K562 (cell line): ENCODE measurements around the gene EIF2S2. TPM values are rescaled to one million over a fixed set of nuclear protein-coding genes. Genes with fewer than 3 reads are reported as not detected.

Source experiments
- microRNA-seq: library from miRNA; unstranded; fragments of <30 nt; microRNA quantifications from one replicate; pipeline ENCODE4, GENCODE V29; 2018; ENCODE audit warnings: borderline microRNAs expressed
- polyA plus RNA-seq, 8 experiments: library from polyadenylated mRNA; depleted of rRNA in 4 of 8; stranded (reverse) in 5 of 8; unstranded in 3 of 8; fragments of >200 nt; fragmentation: Nextera tagmentation in 2 of 8; fragmentation: Illumina TruSeq in 1 of 8; extraction: Ambion mirVana in 2 of 8; extraction: Trizol in 1 of 8; gene quantifications; 2 replicates each; pipeline versions ENCODE4 v1.2.1 to v1.2.3, GENCODE V29; 2011 to 2014; ENCODE audit warnings: inconsistent platforms in 1 of 8, missing spikeins in 1 of 8
- small RNA-seq: library from RNA; depleted of rRNA; stranded (forward); fragments of <200 nt; gene quantifications from one replicate; pipeline ENCODE3, GENCODE V24; 2014
- total RNA-seq, 7 experiments: library from RNA; depleted of rRNA in 6 of 7; stranded (reverse); fragments of >200 nt in 6 of 7; fragmentation: Illumina TruSeq in 2 of 7; extraction: Trizol in 2 of 7; gene quantifications; 2 replicates each; pipeline versions ENCODE4 v1.2.1 to v1.2.3, GENCODE V29; 2011 to 2021; ENCODE audit warnings: low replicate concordance in 1 of 7

The EIF2S2 gene
- total and polyA plus RNA-seq, 9 of the 15 experiments (the other 6 are each of a cell fraction or from before 2014, with no cell fraction given): 79.7 to 220 (median 154) TPM

Small RNA genes lying within 50 kb of the gene (microRNA-seq; reads per million reads assigned to microRNA genes)
- gene MIR4755: 0.55 reads per million

Small RNA genes lying within 50 kb of the gene (small RNA-seq; reads per million reads assigned to genes)
- gene MIR4755: 0.37 reads per million, percentile 6 among the genes with 10 or more reads in this experiment

Other genes starting within 250 kb of the EIF2S2 start
- 120 and 130 TPM in 2 replicates for gene RALY, start 118.3 kb downstream of the EIF2S2 start, total RNA-seq (2014; rRNA removed)
- gene RALY, start 118.3 kb downstream of the EIF2S2 start, total RNA-seq (2014; rRNA removed; fragmentation: Illumina TruSeq; extraction: Trizol): 66.0 and 71.2 TPM in 2 replicates
- 125 and 130 TPM in 2 replicates for gene RALY, start 118.3 kb downstream of the EIF2S2 start, total RNA-seq (2015; rRNA removed; fragmentation: Illumina TruSeq; extraction: Trizol)
- gene RALY, start 118.3 kb downstream of the EIF2S2 start, total RNA-seq (2021): 164 and 174 TPM in 2 replicates
- gene RALY, start 118.3 kb downstream of the EIF2S2 start, polyA plus RNA-seq (2011; rRNA removed): 121 and 130 TPM in 2 replicates
- gene RALY, start 118.3 kb downstream of the EIF2S2 start, polyA plus RNA-seq (2014; fragmentation: Illumina TruSeq; extraction: Trizol): 128 and 152 TPM in 2 replicates
- 1 to 10 TPM in 1 of 2 experiments, under 1 TPM in 1; 0.80 to 1.2 TPM for gene RALY, start 118.3 kb downstream of the EIF2S2 start, polyA plus RNA-seq (2014; fragmentation: Nextera tagmentation; extraction: Ambion mirVana)
- gene RALY, start 118.3 kb downstream of the EIF2S2 start, polyA plus RNA-seq (2014; rRNA removed): 207 and 219 TPM in 2 replicates
- gene ASIP, start 129.2 kb upstream of the EIF2S2 start, total RNA-seq (2014; rRNA removed): not detected in 2 replicates
- not detected in 2 replicates for gene ASIP, start 129.2 kb upstream of the EIF2S2 start, total RNA-seq (2014; rRNA removed; fragmentation: Illumina TruSeq; extraction: Trizol)
- gene ASIP, start 129.2 kb upstream of the EIF2S2 start, total RNA-seq (2015; rRNA removed; fragmentation: Illumina TruSeq; extraction: Trizol): not detected in 2 replicates
- not detected in 2 replicates for gene ASIP, start 129.2 kb upstream of the EIF2S2 start, total RNA-seq (2021)
- not detected in 2 replicates for gene ASIP, start 129.2 kb upstream of the EIF2S2 start, polyA plus RNA-seq (2011; rRNA removed)
- gene ASIP, start 129.2 kb upstream of the EIF2S2 start, polyA plus RNA-seq (2014; fragmentation: Illumina TruSeq; extraction: Trizol): not detected in 2 replicates
- not detected for gene ASIP, start 129.2 kb upstream of the EIF2S2 start, polyA plus RNA-seq (2014; fragmentation: Nextera tagmentation; extraction: Ambion mirVana)
- gene ASIP, start 129.2 kb upstream of the EIF2S2 start, polyA plus RNA-seq (2014; rRNA removed): not detected in 2 replicates
- 190 and 230 TPM in 2 replicates for gene AHCY, start 191.1 kb upstream of the EIF2S2 start, total RNA-seq (2014; rRNA removed)
- 118 and 136 TPM in 2 replicates for gene AHCY, start 191.1 kb upstream of the EIF2S2 start, total RNA-seq (2014; rRNA removed; fragmentation: Illumina TruSeq; extraction: Trizol)
- gene AHCY, start 191.1 kb upstream of the EIF2S2 start, total RNA-seq (2015; rRNA removed; fragmentation: Illumina TruSeq; extraction: Trizol): 186 and 187 TPM in 2 replicates
- 251 and 261 TPM in 2 replicates for gene AHCY, start 191.1 kb upstream of the EIF2S2 start, total RNA-seq (2021)
- 244 and 287 TPM in 2 replicates for gene AHCY, start 191.1 kb upstream of the EIF2S2 start, polyA plus RNA-seq (2011; rRNA removed)
- 269 and 289 TPM in 2 replicates for gene AHCY, start 191.1 kb upstream of the EIF2S2 start, polyA plus RNA-seq (2014; fragmentation: Illumina TruSeq; extraction: Trizol)
- 100 to 1,000 TPM in 1 of 2 experiments, 10 to 100 TPM in 1; 82.5 to 148 TPM for gene AHCY, start 191.1 kb upstream of the EIF2S2 start, polyA plus RNA-seq (2014; fragmentation: Nextera tagmentation; extraction: Ambion mirVana)
- 211 and 237 TPM in 2 replicates for gene AHCY, start 191.1 kb upstream of the EIF2S2 start, polyA plus RNA-seq (2014; rRNA removed)